Measurements from ENCODE around the gene ENTPD8. TPM values are rescaled to one million over a fixed set of nuclear protein-coding genes. Genes with fewer than 3 reads are reported as not detected.

The ENTPD8 gene
- total and polyA plus RNA-seq, 2 donors (not counting 3 experiments of a cell fraction or from before 2014, with no cell fraction given), result 0.44 to 0.51 TPM

- H3K4me3 ChIP-seq (replicated peaks in 1 of 3; ENCODE audit: insufficient read depth in 1 of 3, low read depth in 1 of 3, low read length in 3 of 3), result no peak overlapping the region
- H3K4me1 ChIP-seq (ENCODE audit: control insufficient read depth, extremely low read depth, insufficient read depth, low read length), result peaks cover 6% of the 10 kb centered on the region
- H3K36me3 ChIP-seq (ENCODE audit: control insufficient read depth in 2 of 2, extremely low read depth in 1 of 2, insufficient read depth in 2 of 2, low read length in 2 of 2), result no peaks in the 10 kb centered on the region
- H4K20me1 ChIP-seq (replicated peaks; ENCODE audit: control insufficient read depth, extremely low read depth, insufficient read depth, low read length), result no peaks in the 10 kb centered on the region
- intact Hi-C loops (cut with micrococcal nuclease) (no loop called here), dilution Hi-C loops (cut with MboI; ENCODE audit: extremely low pct_ligation_motif_present, low sequenced_read_pairs) (no loop called here)
- TF ChIP-seq POLR2A (IDR thresholded peaks at IDR 0.05; ENCODE audit: low read depth, low read length) (no peak), EZH2 (IDR thresholded peaks at IDR 0.05; ENCODE audit: borderline replicate concordance, low read depth, low read length, severe bottlenecking) (no peak), CTCF (IDR thresholded peaks at IDR 0.05; ENCODE audit: extremely low read depth in 1 of 2, insufficient read depth in 1 of 2, low read depth in 1 of 2, low read length in 2 of 2) (no peak)
- no peak overlapping the region for H3K9ac ChIP-seq (replicated peaks; ENCODE audit: extremely low read depth, insufficient read depth, low read length)
- no peaks in the 10 kb centered on the region for H3K27me3 ChIP-seq (ENCODE audit: control insufficient read depth in 2 of 2, insufficient read depth in 2 of 2, low read length in 2 of 2)
- H3K27ac ChIP-seq (ENCODE audit: insufficient read depth, low read depth, low read length), result no peak overlapping the region
- no peaks in the 10 kb centered on the region for H3K79me2 ChIP-seq (ENCODE audit: control insufficient read depth, insufficient read depth, low read length)
- no peak overlapping the region for H2AFZ ChIP-seq (ENCODE audit: low read depth, low read length)
- ChIA-PET POLR2A (no interaction called here), CTCF (interaction anchor here (1.2 to 1.3 kb wide), 2 partner anchors 54 to 58 kb away, joined by 4 to 6 read pairs; partner anchors contain the start of genes EXD3 and NOXA1)
- no peak overlapping the region for H3K4me2 ChIP-seq (ENCODE audit: insufficient read depth, low read length)
- FAIRE-seq, result no peak
- no TSS peak for BruUV-seq (replicated peaks)
- no peak for DNase-seq (ENCODE audit: low read depth, low spot score)
- H3K9me1 ChIP-seq (replicated peaks; ENCODE audit: control insufficient read depth, extremely low read depth, insufficient read depth, low read length), result no peaks in the 10 kb centered on the region
- H3K9me3 ChIP-seq (replicated peaks; ENCODE audit: control insufficient read depth, insufficient read depth, low read length), result peaks cover under 1% of the 10 kb centered on the region
Measured at GRCh38 chr9:137480686-137481683, 39.8 kb upstream of the ENTPD8 start.

Measured in endothelial cell of umbilical vein (primary cell).